GM12878 (cell line): ENCODE results near the gene RASA4B. TPM values are rescaled to one million over a fixed set of nuclear protein-coding genes. Genes with fewer than 3 reads are reported as not detected.
A peak's percentile ranks its signal among the peaks of the same experiment; 100 is the strongest.

ENCODE experiments used
- ATF2 ChIP-seq: IDR thresholded peaks from 2 replicates; pipeline ENCODE4 v1.6.1; 2012; ENCODE audit warnings: low read length, inconsistent platforms
- BCL11A ChIP-seq: IDR thresholded peaks from 2 replicates; pipeline ENCODE4 v1.6.1; 2011; ENCODE audit warnings: low read depth, low read length
- CBFB ChIP-seq: IDR thresholded peaks from 2 replicates; pipeline ENCODE4 v1.6.1; 2016; ENCODE audit warnings: antibody characterized with exemption, low read depth
- CHD2 ChIP-seq: IDR thresholded peaks from 2 replicates; pipeline ENCODE4 v1.6.1; 2011; ENCODE audit warnings: low read depth, low read length, improper control_type of control experiment, borderline replicate concordance
- EP300 ChIP-seq, 2 experiments: fragments of 150-350 bp in 1 of 2; IDR thresholded peaks; 2 replicates each; pipeline ENCODE4 v1.6.1; 2011 to 2012; ENCODE audit warnings: low read depth in 2 of 2, low read length in 2 of 2, borderline replicate concordance in 1 of 2, improper control_type of control experiment in 1 of 2, inconsistent platforms in 1 of 2; ENCODE audit not compliant: control insufficient read depth in 1 of 2
- GATAD2B ChIP-seq: fragments of 450-650 bp; conservative IDR thresholded peaks from 2 replicates; pipeline ENCODE4 v1.6.1; 2017; ENCODE audit warnings: low read depth, mild to moderate bottlenecking, moderate library complexity
- HSF1 ChIP-seq: fragments of 150-350 bp; IDR thresholded peaks from 2 replicates; pipeline ENCODE4 v1.6.1; 2014; ENCODE audit warnings: mild to moderate bottlenecking, low read depth, low read length
- KAT2A ChIP-seq: conservative IDR thresholded peaks from 2 replicates; pipeline ENCODE4 v1.6.1; 2011; ENCODE audit warnings: low read depth, low read length; ENCODE audit not compliant: control insufficient read depth
- MLLT1 ChIP-seq: fragments of 450-650 bp; IDR thresholded peaks from 2 replicates; pipeline ENCODE4 v1.6.1; 2016; ENCODE audit warnings: mild to moderate bottlenecking
- MXI1 ChIP-seq: fragments of 150-350 bp; IDR thresholded peaks from 2 replicates; pipeline ENCODE4 v1.6.1; 2011; ENCODE audit warnings: low read depth, mild to moderate bottlenecking, inconsistent platforms, low read length, improper control_type of control experiment
- NBN ChIP-seq: fragments of 450-650 bp; IDR thresholded peaks from 2 replicates; pipeline ENCODE4 v1.6.1; 2016
- POLR2A ChIP-seq: IDR thresholded peaks from 2 replicates; pipeline ENCODE4 v1.6.1; 2011; ENCODE audit warnings: low read depth, mild to moderate bottlenecking, low read length
- POU2F2 ChIP-seq: IDR thresholded peaks from 3 replicates; pipeline ENCODE4 v1.6.1; 2011; ENCODE audit warnings: low read depth, mild to moderate bottlenecking, low read length, borderline replicate concordance
- RAD21 ChIP-seq: IDR thresholded peaks from 2 replicates; pipeline ENCODE4 v1.6.1; 2011; ENCODE audit warnings: mild to moderate bottlenecking, low read depth, low read length, moderate library complexity; ENCODE audit not compliant: insufficient read depth
- RUNX3 ChIP-seq: IDR thresholded peaks from 2 replicates; pipeline ENCODE4 v1.6.1; 2012; ENCODE audit warnings: low read length, inconsistent platforms
- SPI1 ChIP-seq: IDR thresholded peaks from 2 replicates; pipeline ENCODE4 v1.6.1; 2011; ENCODE audit warnings: low read depth, mild to moderate bottlenecking, low read length, moderate library complexity, borderline replicate concordance; ENCODE audit not compliant: insufficient read depth
- SRF ChIP-seq, 2 experiments: IDR thresholded peaks; 2 replicates each; pipeline ENCODE4 v1.6.1; 2011; ENCODE audit warnings: low read depth in 2 of 2, low read length in 2 of 2, mild to moderate bottlenecking in 1 of 2, moderate library complexity in 1 of 2
- TAF1 ChIP-seq: IDR thresholded peaks from 2 replicates; pipeline ENCODE4 v1.6.1; 2011; ENCODE audit warnings: mild to moderate bottlenecking, low read depth, low read length, borderline replicate concordance
- YY1 ChIP-seq: IDR thresholded peaks from 2 replicates; pipeline ENCODE4 v1.6.1; 2011; ENCODE audit warnings: low read depth, mild to moderate bottlenecking, low read length
- ZBTB40 ChIP-seq: fragments of 450-650 bp; IDR thresholded peaks from 2 replicates; pipeline ENCODE4 v1.6.1; 2016; ENCODE audit warnings: mild to moderate bottlenecking, moderate library complexity, borderline replicate concordance
- polyA plus RNA-seq, 11 experiments: library from polyadenylated mRNA; depleted of rRNA in 4 of 11; unstranded in 6 of 11; stranded (reverse) in 5 of 11; fragments of >200 nt; fragmentation: Nextera tagmentation in 4 of 11; fragmentation: Illumina TruSeq in 1 of 11; extraction: Ambion mirVana in 4 of 11; extraction: Trizol in 1 of 11; gene quantifications; 1 replicate in 1 of 11; 2 replicates in 10 of 11; pipeline versions ENCODE4 v1.2.1 to v1.2.3, GENCODE V29; 2011 to 2016; ENCODE audit warnings: inconsistent platforms in 2 of 11, missing spikeins in 2 of 11, low read depth in 1 of 11
- total RNA-seq, 4 experiments: library from RNA; depleted of rRNA in 3 of 4; stranded (reverse); fragments of >200 nt in 3 of 4; fragmentation: Illumina TruSeq in 1 of 4; extraction: Trizol in 1 of 4; gene quantifications; 2 replicates each; pipeline versions ENCODE4 v1.2.1 to v1.2.3, GENCODE V29; 2013 to 2021

Gene RASA4B
- total and polyA plus RNA-seq, 10 of the 15 experiments (the other 5 are each of a cell fraction or from before 2014, with no cell fraction given): 0.10 to 16.4 (median 6.4) TPM

GRCh38 chr7:102433219-102434038 is 84.1 kb downstream of the RASA4B start, which contains the start of gene ORAI2 (continued):
- TF ChIP-seq ATF2 (no peak), CBFB (no peak), RAD21 (no peak), KAT2A (no peak), NBN (no peak), GATAD2B (peak; percentile 76; the same call in 1 of the 2 replicates), MXI1 (peak; percentile 80), BCL11A (no peak), POLR2A (peak; percentile 86), MLLT1 (no peak), YY1 (peak; percentile 53), ZBTB40 (0 out of 2 replicates have a peak, but pooled peaks have one; percentile 38), POU2F2 (0 out of 3 replicates have a peak, but pooled peaks have one; percentile 6), RUNX3 (no peak), CHD2 (0 out of 2 replicates have a peak, but pooled peaks have one; percentile 9), TAF1 (peak; percentile 25; the same call in 1 of the 2 replicates), EP300 (IDR thresholded peaks at IDR 0.05; ENCODE audit: borderline replicate concordance in 1 of 2, control insufficient read depth in 1 of 2, low read depth in 2 of 2, low read length in 2 of 2) (no peak), SPI1 (no peak), HSF1 (no peak), SRF (IDR thresholded peaks at IDR 0.05; ENCODE audit: low read depth in 2 of 2, low read length in 2 of 2) (0 out of 4 replicates have a peak, but pooled peaks of 1 of the 2 experiments have one; percentile 50)
